Left ventricle myocardium inferior (tissue), 1 donor: Measurements from ENCODE around the gene CABLES1. TPM values are rescaled to one million over a fixed set of nuclear protein-coding genes. Genes with fewer than 3 reads are reported as not detected.
"Not testable (repeated sequence)": the region's sequence is repeated elsewhere in the genome, so short reads cannot be mapped to it uniquely, and the experiment has no call there.

ENCODE experiments used
- DNase-seq: peaks from one replicate; pipeline ENCODE4 v3.0.0-alpha.2; 2020
- H3K27ac ChIP-seq: fragments of 200-600 bp; replicated peaks from 2 replicates; pipeline ENCODE4 v1.8.0; 2021
- H3K27me3 ChIP-seq: fragments of 200-600 bp; 2 replicates; pipeline ENCODE4 v1.8.0; 2021; ENCODE audit warnings: low read depth
- H3K36me3 ChIP-seq: fragments of 200-600 bp; 2 replicates; pipeline ENCODE4 v1.8.0; 2021
- H3K4me1 ChIP-seq: fragments of 200-600 bp; 2 replicates; pipeline ENCODE4 v1.8.0; 2021
- H3K4me3 ChIP-seq: fragments of 200-600 bp; 2 replicates; pipeline ENCODE4 v1.8.0; 2021; ENCODE audit warnings: mild to moderate bottlenecking, moderate library complexity
- H3K9me3 ChIP-seq: fragments of 200-600 bp; replicated peaks from 2 replicates; pipeline ENCODE4 v1.8.0; 2021
- CTCF ChIP-seq: fragments of 200-600 bp; IDR thresholded peaks from 2 replicates; pipeline ENCODE4 v1.8.0; 2021; ENCODE audit warnings: antibody characterized with exemption, mild to moderate bottlenecking, borderline replicate concordance
- intact Hi-C: fragments of 100-400 bp; cut with micrococcal nuclease; formaldehyde crosslinking; loops from one replicate; pipeline ENCODE4 v1.11.0; 2022
- total RNA-seq: library from RNA; stranded (reverse); fragmentation: NEBNext Ultra II Directional; extraction: Animal tissue kit (Norgen Biotek cat#: 25700); gene quantifications from one replicate; pipeline ENCODE4 v1.2.1, GENCODE V29; 2021
- donor health status: DM: no; HTN: yes; CAD: no; lungs with severe emphysema.

The CABLES1 gene
- total RNA-seq, 1 donor from 2014 or later, result 2.7 TPM

- H3K4me3 ChIP-seq, result no peak overlapping the region
- H3K36me3 ChIP-seq, result no peaks in the 10 kb centered on the region
- H3K4me1 ChIP-seq, result no peaks in the 10 kb centered on the region
- H3K27ac ChIP-seq, result no peak overlapping the region
- no peak for DNase-seq
- TF ChIP-seq CTCF, result no peak
- intact Hi-C loops, result no loop called here
- no peaks in the 10 kb centered on the region for H3K9me3 ChIP-seq
- H3K27me3 ChIP-seq, result peaks cover 54% of the 10 kb centered on the region
Observed at GRCh38 chr18:23093772-23094171, 41.5 kb upstream of the CABLES1 start.

- no peaks in the 10 kb centered on the region for H3K4me1 ChIP-seq
- no peak for DNase-seq
- H3K4me3 ChIP-seq, result no peak overlapping the region
- intact Hi-C loops, result no loop called here
- H3K36me3 ChIP-seq, result no peaks in the 10 kb centered on the region
- peaks cover 54% of the 10 kb centered on the region for H3K27me3 ChIP-seq
- no peak for TF ChIP-seq CTCF
- no peak overlapping the region for H3K27ac ChIP-seq
- no peaks in the 10 kb centered on the region for H3K9me3 ChIP-seq
Observed at GRCh38 chr18:23094411-23095190, 40.7 kb upstream of the CABLES1 start.

- Histone ChIP-seq H3K4me1 (no peaks in the 10 kb centered on the region), H3K27me3 (peaks cover 54% of the 10 kb centered on the region), H3K9me3 (no peaks in the 10 kb centered on the region), H3K36me3 (no peaks in the 10 kb centered on the region), H3K27ac (no peak overlapping the region), H3K4me3 (no peak overlapping the region)
- no peak for DNase-seq
- TF ChIP-seq CTCF, result no peak
- intact Hi-C loops, result no loop called here
Observed at GRCh38 chr18:23095463-23095862, 39.8 kb upstream of the CABLES1 start.

- DNase-seq, H3K4me1 ChIP-seq, H3K9me3 ChIP-seq, H3K27ac ChIP-seq, H3K4me3 ChIP-seq, intact Hi-C loops, H3K36me3 ChIP-seq: not testable (repeated sequence)
- H3K27me3 ChIP-seq, result peaks cover 56% of the 10 kb centered on the region
Observed at GRCh38 chr18:23097016-23097415, 38.3 kb upstream of the CABLES1 start.

- Histone ChIP-seq H3K9me3 (no peaks in the 10 kb centered on the region), H3K4me3 (no peak overlapping the region), H3K4me1 (no peaks in the 10 kb centered on the region), H3K36me3 (no peaks in the 10 kb centered on the region), H3K27ac (no peak overlapping the region), H3K27me3 (peaks cover 52% of the 10 kb centered on the region)
- TF ChIP-seq CTCF, result no peak
- intact Hi-C loops, result no loop called here
- DNase-seq, result no peak
Observed at GRCh38 chr18:23099621-23100020, 35.7 kb upstream of the CABLES1 start.

- intact Hi-C loops, result no loop called here
- DNase-seq, result no peak
- Histone ChIP-seq H3K36me3 (no peaks in the 10 kb centered on the region), H3K9me3 (no peaks in the 10 kb centered on the region), H3K4me1 (no peaks in the 10 kb centered on the region), H3K27me3 (peaks cover 28% of the 10 kb centered on the region), H3K4me3 (no peak overlapping the region), H3K27ac (no peak overlapping the region)
- TF ChIP-seq CTCF, result no peak
Observed at GRCh38 chr18:23101861-23102432, 33.3 kb upstream of the CABLES1 start.
